G401.6 (cell line): ENCODE measurements around the gene OAF.

Source experiments
- FAIRE-seq: peaks from 2 replicates; lab custom pipeline; 2012; peaks lifted over from hg19 to GRCh38; lab: Jason Lieb, UNC

The OAF gene

GRCh38 chr11:120205596-120206161 is 5.2 kb upstream of the OAF start:
- FAIRE-seq, result no peak

- FAIRE-seq, result no peak
Measured at GRCh38 chr11:120207512-120207911, 3.3 kb upstream of the OAF start.

GRCh38 chr11:120208001-120208441 is 2.8 kb upstream of the OAF start:
- FAIRE-seq, result no peak

- no peak for FAIRE-seq
Measured at GRCh38 chr11:120208777-120209176, 2.1 kb upstream of the OAF start.

- no peak for FAIRE-seq
Measured at GRCh38 chr11:120209746-120210625, 846 bp upstream of the OAF start.

- no peak for FAIRE-seq
Measured at GRCh38 chr11:120211522-120212258, 858 bp downstream of the OAF start.

GRCh38 chr11:120212259-120212878 is 1.5 kb downstream of the OAF start:
- FAIRE-seq, result no peak

GRCh38 chr11:120212926-120213325 is 2.1 kb downstream of the OAF start:
- FAIRE-seq, result no peak

GRCh38 chr11:120214581-120214980 is 3.7 kb downstream of the OAF start:
- FAIRE-seq, result no peak

GRCh38 chr11:120215634-120216033 is 4.8 kb downstream of the OAF start:
- no peak for FAIRE-seq

GRCh38 chr11:120216426-120217102 is 5.7 kb downstream of the OAF start:
- no peak for FAIRE-seq

GRCh38 chr11:120217526-120217925 is 6.7 kb downstream of the OAF start:
- no peak for FAIRE-seq

GRCh38 chr11:120217941-120218694 is 7.3 kb downstream of the OAF start:
- FAIRE-seq, result no peak

- no peak for FAIRE-seq
Measured at GRCh38 chr11:120218695-120219033, 7.8 kb downstream of the OAF start.

GRCh38 chr11:120219232-120219937 is 8.6 kb downstream of the OAF start:
- no peak for FAIRE-seq

GRCh38 chr11:120219938-120220746 is 9.3 kb downstream of the OAF start:
- no peak for FAIRE-seq

- no peak for FAIRE-seq
Measured at GRCh38 chr11:120220747-120221037, 9.9 kb downstream of the OAF start.

- FAIRE-seq, result no peak
Measured at GRCh38 chr11:120221115-120221752, 10.4 kb downstream of the OAF start.

- no peak for FAIRE-seq
Measured at GRCh38 chr11:120222916-120223315, 12.1 kb downstream of the OAF start.

GRCh38 chr11:120223793-120224192 is 13.0 kb downstream of the OAF start:
- FAIRE-seq, result no peak
